Adipose tissue (tissue), 3 donors: ENCODE results near the gene DACH1. TPM values are rescaled to one million over a fixed set of nuclear protein-coding genes. Genes with fewer than 3 reads are reported as not detected.

ENCODE experiments used
- H3K27ac ChIP-seq: one replicate; pipeline ENCODE4 v1.5.1; 2013; ENCODE audit warnings: low read depth, low read length
- WGBS, 3 donors: extraction: QIAGEN DNeasy Blood & Tissue Kit; methylation state at CpG; one replicate each; pipeline ENCODE4 v1.1.7; 2013; 5-methylcytosine and 5-hydroxymethylcytosine counted together
- polyA plus RNA-seq, 3 donors: library from polyadenylated mRNA; stranded (reverse); fragments of 200-250 nt; gene quantifications; one replicate each; pipeline ENCODE4 v1.2.3, GENCODE V29; 2013
- donor health status: healthy with polysubstance abuse.
- donor health status: Bipolar disorder and iron deficiency.
- donor health status: healthy.

The DACH1 gene
- polyA plus RNA-seq, 3 donors: 0.62 to 2.5 (median 2.2) TPM

DNA sequence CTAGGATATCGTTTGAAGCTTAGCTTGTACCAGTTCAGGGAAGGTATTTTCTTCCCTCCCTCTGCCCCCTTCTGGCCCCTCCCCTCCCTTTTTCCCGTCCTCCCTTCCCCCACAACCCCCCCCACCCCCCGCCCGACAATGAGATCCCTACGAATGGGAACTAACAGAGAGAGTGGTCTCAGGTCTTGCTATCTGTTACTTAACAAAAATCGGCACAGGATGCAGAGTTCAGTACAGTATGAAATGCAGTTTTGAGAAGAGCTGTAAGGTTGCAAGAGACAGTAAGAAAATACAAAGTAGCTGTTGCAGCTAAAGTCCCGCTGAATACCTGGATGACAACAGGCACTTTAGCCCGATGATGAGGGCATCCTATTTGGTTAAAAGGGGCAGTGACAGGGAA is 3.1 kb upstream of the DACH1 start:
- 31 to 41% (median 39%) methylated on average over 8 of the region's 8 CpGs for WGBS, 3 donors
- no peak overlapping the region for H3K27ac ChIP-seq

GRCh38 chr13:71869274-71869673 is 2.3 kb upstream of the DACH1 start:
- H3K27ac ChIP-seq: no peak overlapping the region
- WGBS, 3 donors: 91 to 96% (median 94%) methylated on average over 5 of the region's 5 CpGs

DNA sequence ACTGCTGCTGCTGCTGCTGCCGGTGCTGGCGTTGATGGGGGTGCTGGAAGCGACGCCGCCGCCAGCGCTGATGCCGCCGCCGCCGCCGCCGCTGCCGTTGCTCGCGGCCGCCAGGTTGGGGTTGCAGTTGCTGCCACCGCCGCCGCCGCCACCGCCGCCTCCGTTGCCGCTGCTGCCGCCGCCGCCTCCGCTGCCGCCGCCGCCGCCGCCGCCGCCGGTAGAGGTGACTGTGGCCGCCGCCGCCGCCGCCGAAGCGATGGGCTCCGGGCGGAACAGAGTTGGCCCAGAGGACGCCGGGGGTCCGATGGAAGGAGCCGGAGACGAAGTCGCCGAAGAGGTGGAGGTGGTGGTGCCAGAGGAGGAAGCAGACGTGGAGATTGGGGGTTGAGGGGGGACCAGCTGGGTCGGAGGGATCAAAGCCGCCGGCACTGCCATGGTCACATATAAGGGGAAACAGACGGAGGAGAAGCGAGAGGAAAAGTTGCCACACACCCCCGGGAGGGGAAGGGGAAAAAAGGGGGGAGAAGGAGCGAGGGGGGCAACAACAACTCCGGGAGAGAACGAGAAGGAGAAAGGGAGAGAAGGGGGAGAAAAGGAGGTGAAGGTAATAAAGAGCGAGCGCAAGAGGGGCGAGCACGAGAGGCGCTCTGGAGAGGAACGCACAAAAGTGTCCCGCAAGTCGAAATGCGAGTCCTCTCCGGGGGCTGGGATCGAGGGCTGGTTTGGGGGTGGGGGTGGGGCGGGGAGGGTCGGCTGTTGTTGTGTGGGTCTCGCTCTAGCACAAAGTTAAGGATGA is 471 bp downstream of the DACH1 start:
- H3K27ac ChIP-seq: no peak overlapping the region
- WGBS, 3 donors: 0 to 1% (median 0%) methylated on average over 66 to 77 of the region's 77 CpGs

DNA sequence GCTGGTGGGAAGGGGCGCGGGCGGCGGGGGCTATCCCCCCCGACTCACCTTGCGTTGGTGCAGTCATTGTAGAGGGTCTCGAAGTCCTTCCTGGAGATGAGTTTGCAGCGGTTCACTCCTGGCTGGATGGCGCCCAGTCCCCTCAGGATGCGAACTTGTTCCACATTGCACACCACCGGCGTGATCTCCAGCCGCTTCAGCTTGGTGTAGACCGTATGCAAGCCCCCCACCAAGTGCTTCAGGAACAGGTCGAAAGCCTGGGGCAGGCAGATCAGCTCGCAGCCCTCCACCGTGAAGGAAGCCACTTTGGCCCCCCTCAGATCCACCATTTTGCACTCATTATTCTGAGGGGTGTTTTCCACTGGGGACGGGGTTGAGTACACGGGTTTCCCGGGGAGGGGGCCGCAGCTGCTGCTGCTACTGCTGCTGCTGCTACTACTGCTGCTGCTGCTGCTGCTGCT is 1.1 kb downstream of the DACH1 start:
- H3K27ac ChIP-seq: no peak overlapping the region
- 1% methylated on average over 21 of the region's 21 CpGs for WGBS, 3 donors

DNA sequence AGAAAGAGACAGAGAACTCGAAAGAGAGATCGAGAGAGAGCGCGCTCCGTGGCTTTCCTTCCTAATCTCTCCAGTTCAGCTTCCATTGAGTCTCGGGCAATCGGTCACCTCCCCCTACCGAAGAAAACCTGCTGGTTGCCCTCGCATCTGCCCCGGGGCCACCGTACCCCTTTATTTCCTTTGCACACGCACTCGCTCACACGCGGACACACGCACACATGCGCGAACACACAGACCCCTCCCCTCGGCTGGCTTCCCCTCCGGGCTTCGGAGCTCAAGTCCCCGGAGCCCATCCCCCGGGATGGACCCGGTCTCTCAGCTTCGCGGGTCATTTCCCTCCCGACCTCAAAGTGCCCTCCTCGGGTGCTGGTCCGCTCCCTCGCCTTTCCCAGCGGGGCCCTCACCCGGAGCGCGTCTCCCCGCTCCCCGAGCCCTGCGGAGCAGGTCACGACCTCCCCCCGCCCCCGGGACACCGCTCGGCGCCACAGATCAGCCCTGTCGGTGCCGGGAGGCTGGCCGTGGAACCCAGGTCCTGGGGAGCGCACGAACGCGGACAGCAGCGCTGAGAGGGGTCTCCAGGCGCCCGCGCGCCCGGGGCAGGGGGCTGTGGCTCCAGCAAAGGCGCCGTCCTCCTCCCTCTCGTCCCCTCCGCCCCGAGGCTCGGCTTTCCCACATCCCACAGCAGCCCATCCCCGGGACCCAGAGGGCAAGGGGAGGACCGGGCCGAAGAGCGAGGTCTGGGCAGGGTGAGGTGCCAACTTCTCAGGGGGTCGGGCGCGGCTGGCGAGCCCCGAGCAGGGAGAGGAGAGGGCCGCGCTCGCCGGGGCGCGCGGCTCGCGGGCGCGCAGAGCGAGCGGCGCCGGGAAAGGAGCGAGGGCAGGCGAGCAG is 1.8 kb downstream of the DACH1 start:
- no peak overlapping the region for H3K27ac ChIP-seq

DNA sequence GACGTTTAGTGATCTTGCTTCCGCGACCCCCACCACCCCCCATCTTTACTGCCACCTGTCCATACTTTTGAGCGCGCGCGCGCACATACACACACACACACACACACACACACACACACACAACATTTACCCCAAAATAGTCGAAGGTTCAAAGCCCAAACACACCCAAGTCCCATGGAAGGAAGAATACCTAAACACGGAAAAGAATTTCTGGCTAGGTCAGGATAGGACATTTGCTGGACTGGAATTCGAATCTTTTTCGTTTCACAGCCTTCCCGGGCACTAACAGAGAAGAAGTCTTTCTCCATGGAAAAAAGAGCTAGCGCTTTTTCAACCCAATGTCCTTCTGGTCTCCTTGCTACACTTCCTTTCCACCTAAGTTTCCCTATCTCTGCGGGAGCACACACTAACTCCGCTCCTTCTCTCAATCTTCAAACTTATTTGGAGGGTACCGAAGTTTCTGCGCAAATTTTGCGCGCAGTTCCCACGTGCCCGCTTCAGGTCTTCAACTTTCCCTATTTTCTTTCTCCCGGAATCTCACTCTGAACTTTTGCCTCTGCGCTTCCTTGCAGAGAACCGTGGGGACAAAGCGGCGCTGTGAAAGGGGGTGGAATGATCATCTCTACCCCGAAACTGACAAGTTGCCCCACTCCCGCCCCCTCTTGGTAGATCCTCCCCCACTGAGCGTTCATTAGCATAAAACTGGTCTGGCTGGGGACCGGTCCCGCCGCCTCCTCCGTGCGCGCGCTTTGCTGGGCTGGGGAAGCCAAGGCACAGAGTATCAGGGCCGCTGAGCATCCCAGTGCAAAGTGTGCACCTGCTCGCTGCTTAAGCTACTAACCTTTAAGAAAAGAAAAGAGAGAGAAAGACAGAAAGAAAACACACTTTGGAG is 2.7 kb downstream of the DACH1 start:
- 4 to 7% (median 5%) methylated on average over 39 of the region's 39 CpGs for WGBS, 3 donors
- H3K27ac ChIP-seq: no peak overlapping the region

More for the DNA sequence above, 1.8 kb downstream of the DACH1 start:
- WGBS, 3 donors: 1% methylated on average over 83 to 88 of the region's 88 CpGs

- no peak overlapping the region for H3K27ac ChIP-seq
- WGBS, 3 donors: 46 to 58% (median 55%) methylated on average over 4 of the region's 4 CpGs
Observed at GRCh38 chr13:71863254-71863865, 3.6 kb downstream of the DACH1 start.

GRCh38 chr13:71862459-71862943 is 4.5 kb downstream of the DACH1 start:
- whole genome bisulfite sequencing, 3 donors: 57 to 62% (median 62%) methylated on average over 2 of the region's 2 CpGs
- H3K27ac ChIP-seq: no peak overlapping the region

DNA sequence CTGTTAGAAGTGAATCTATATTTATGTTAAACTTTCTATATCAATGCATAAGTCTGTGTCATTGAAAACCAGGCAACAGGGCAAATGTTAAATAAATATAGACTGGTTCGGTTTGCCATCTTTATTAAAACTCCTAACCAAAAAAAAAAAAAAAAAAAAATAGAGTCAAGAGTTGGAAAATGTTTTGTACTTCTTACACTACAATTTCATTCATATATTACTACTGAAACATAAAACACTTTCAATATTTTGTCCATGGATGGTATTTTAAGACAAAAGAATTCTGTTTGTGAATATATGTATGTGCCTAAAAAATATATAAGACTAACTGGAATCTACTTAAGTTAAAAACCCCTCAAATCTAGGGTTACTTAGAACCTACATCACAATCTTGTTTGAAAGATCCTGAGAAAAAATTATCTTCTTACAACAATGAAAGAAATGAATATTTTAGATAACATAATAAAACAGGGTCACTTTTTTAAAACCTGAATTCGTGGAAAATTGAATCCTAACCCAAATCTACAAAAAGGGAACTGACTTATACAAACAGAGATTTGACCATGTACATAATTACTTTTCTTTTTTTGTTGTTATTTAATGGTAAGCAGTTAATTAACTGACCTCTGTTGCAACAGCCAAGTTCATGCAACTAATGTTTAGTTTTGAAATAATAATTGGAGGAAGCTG is 5.1 kb downstream of the DACH1 start:
- WGBS, 3 donors: 55 to 72% (median 60%) methylated on average over 2 of the region's 2 CpGs
- no peak overlapping the region for H3K27ac ChIP-seq

- H3K27ac ChIP-seq: no peak overlapping the region
- 51 to 66% (median 54%) methylated on average over 3 of the region's 3 CpGs for WGBS, 3 donors
Observed at GRCh38 chr13:71860547-71861138, 6.4 kb downstream of the DACH1 start.

- 35 to 81% (median 77%) methylated on average over 1 of the region's 1 CpG for WGBS, 3 donors
- no peak overlapping the region for H3K27ac ChIP-seq
Observed at GRCh38 chr13:71858647-71859046, 8.4 kb downstream of the DACH1 start.

- WGBS, 3 donors: 86 to 95% (median 89%) methylated on average over 4 of the region's 4 CpGs
- no peak overlapping the region for H3K27ac ChIP-seq
Observed at GRCh38 chr13:71856548-71857043, 10.4 kb downstream of the DACH1 start.

DNA sequence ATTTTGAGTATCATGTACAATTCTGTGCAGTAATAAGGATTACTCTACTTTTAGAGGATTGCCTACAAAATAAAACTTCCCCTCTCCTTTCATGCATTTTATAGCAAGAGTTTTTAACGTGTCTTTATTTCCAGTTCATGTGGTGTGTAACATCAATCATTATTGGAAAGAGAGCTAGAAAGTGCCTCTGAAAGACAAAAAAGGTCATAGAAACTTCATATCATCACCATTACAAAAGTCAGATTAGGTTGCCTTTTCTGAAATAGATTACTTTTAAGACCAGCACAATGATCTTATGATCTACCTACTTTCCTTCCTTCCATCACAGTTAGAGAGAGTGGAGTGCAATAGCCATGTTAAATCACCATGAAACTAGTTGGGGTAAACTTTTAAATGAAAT is 12.6 kb downstream of the DACH1 start:
- WGBS, 3 donors: 70 to 82% (median 76%) methylated on average over 1 of the region's 1 CpG

GRCh38 chr13:71853725-71854124 is 13.3 kb downstream of the DACH1 start:
- no peak overlapping the region for H3K27ac ChIP-seq
- 77 to 83% (median 78%) methylated on average over 3 of the region's 3 CpGs for WGBS, 3 donors

More for the DNA sequence above, 12.6 kb downstream of the DACH1 start:
- no peak overlapping the region for H3K27ac ChIP-seq

- WGBS, 3 donors: 81 to 96% (median 93%) methylated on average over 2 of the region's 2 CpGs
- no peak overlapping the region for H3K27ac ChIP-seq
Observed at GRCh38 chr13:71852736-71853135, 14.3 kb downstream of the DACH1 start.

DNA sequence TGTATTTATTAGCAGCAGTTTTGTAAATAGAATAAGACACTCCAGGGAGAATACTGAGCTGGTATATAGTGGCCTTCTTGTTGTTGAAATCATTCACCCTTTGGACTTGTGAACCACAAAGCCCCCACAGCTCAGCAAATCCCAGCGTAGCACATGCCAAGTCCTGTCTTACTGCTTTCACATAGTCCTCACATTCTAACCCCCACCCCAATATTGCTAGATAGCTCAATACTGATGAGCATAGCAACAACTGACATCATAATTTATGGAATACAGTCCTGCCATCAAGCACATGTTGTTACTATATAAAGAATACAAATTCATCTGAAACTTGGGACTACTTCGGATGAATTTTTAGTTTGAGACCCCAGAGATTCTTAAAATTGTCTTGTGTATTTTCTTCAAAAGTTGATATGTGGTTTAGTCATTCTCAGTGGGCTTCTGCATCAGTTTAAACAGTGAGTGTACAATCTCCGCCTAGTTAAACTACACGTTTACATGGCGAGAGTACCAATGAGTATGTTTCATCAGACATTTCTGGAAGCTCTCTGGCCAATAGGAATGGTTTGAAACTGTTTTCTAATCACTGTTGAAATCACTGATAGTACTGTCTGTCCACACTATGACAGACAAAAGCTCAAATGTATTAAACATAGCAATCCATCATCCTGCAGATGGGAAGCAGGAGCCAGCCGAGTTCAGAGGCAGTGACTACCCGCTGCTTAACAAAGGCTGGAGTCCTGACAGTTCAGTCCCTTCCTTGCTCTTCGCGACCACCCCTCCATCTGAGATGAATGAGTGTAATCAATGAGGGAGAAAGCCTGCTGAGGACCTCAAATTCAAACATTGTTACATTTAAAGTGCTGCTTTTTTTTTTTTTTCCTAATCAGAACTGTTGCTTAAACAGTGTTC is 15.2 kb downstream of the DACH1 start:
- WGBS, 3 donors: 79 to 89% (median 87%) methylated on average over 9 of the region's 9 CpGs
- H3K27ac ChIP-seq: no peak overlapping the region
